Measurements from ENCODE around the gene CMPK1. TPM values are rescaled to one million over a fixed set of nuclear protein-coding genes. Genes with fewer than 3 reads are reported as not detected.

Gene CMPK1
- total and polyA plus RNA-seq, 2 of the 8 experiments (the other 6 are each of a cell fraction or from before 2014, with no cell fraction given), result 6.0 to 36.9 TPM

DNA sequence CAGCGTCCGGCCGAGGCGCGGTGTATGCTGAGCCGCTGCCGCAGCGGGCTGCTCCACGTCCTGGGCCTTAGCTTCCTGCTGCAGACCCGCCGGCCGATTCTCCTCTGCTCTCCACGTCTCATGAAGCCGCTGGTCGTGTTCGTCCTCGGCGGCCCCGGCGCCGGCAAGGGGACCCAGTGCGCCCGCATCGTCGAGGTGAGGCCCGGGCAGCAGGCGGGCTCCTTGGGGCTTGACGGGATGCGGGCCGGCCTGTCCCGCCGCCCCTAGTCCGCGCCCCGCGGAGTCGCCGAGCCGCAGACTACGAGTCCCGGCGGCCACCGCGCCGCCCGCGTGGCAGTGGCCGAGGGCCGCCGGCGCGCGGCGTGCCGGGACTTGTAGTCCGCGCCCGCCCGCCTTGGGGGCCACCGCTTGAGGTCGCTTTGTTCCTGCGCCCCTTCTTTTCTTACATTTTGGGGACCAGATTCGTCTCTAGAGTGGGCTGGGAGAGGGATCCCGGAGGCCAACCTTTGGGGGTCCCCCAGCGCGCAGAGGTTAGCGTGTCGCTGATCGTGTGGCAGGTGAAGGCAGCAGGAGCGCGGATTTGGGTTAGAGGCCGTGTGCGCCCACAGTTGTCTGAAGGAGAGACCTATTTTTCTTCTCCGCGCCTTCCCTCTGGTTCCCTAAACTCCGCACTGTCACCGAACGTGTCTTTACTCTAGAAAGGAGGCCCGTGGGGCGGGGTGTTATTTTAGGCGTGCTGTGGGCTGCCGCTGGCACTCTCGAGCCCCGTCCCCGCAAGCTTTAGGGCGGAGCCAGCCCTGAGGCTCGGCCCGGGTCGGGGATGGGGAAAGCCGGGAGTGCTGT lies 553 bp downstream of the CMPK1 start (continued):
- TF ChIP-seq PHF8 (conservative IDR thresholded peaks at IDR 0.05; ENCODE audit: low read depth, low read length) (0 out of 2 replicates have a peak, but pooled peaks have one; percentile 44), POLR2A (IDR thresholded peaks at IDR 0.05; ENCODE audit: control extremely low read depth in 1 of 2, low read depth in 2 of 2, low read length in 2 of 2) (peak in 1 of 2 experiments; percentile 35; a peak in 1 of 3 replicates), ASH2L (IDR thresholded peaks at IDR 0.05; ENCODE audit: low read length) (peak; percentile 86), KDM4A (IDR thresholded peaks at IDR 0.05; ENCODE audit: low read depth, low read length, severe bottlenecking) (peak; percentile 75)
